BE2C (cell line): ENCODE results near the gene OXSR1.

Experiments
- DNase-seq: peaks from one replicate; pipeline ENCODE4 v3.0.0-alpha.2; 2020
- H3K27me3 ChIP-seq: fragments of 250-450 bp; sonication (Bioruptor Pico); 2 replicates; pipeline ENCODE4 v1.5.1; 2020; ENCODE audit warnings: mild to moderate bottlenecking
- H3K36me3 ChIP-seq: fragments of 250-450 bp; sonication (Bioruptor Pico); 2 replicates; pipeline ENCODE4 v1.5.1; 2020; ENCODE audit warnings: mild to moderate bottlenecking
- H3K4me1 ChIP-seq: fragments of 250-450 bp; sonication (Bioruptor Pico); 2 replicates; pipeline ENCODE4 v1.5.1; 2020
- H3K4me3 ChIP-seq: 2 replicates; pipeline ENCODE4 v1.5.1; 2011; ENCODE audit warnings: low read depth, low read length
- H3K9me3 ChIP-seq: fragments of 250-450 bp; sonication (Bioruptor Pico); 2 replicates; pipeline ENCODE4 v1.5.1; 2020
- CTCF ChIP-seq: IDR thresholded peaks from 2 replicates; pipeline ENCODE4 v1.5.1; 2012; ENCODE audit warnings: mild to moderate bottlenecking, low read depth, low read length

Gene OXSR1

GRCh38 chr3:38163117-38163840 lies 2.1 kb upstream of the OXSR1 start:
- H3K27me3 ChIP-seq, result no peaks in the 10 kb centered on the region
- DNase-seq, result no peak
- H3K9me3 ChIP-seq, result no peaks in the 10 kb centered on the region
- no peaks in the 10 kb centered on the region for H3K36me3 ChIP-seq
- no peaks in the 10 kb centered on the region for H3K4me1 ChIP-seq
- no peak overlapping the region for H3K4me3 ChIP-seq
- no peak for TF ChIP-seq CTCF

DNA sequence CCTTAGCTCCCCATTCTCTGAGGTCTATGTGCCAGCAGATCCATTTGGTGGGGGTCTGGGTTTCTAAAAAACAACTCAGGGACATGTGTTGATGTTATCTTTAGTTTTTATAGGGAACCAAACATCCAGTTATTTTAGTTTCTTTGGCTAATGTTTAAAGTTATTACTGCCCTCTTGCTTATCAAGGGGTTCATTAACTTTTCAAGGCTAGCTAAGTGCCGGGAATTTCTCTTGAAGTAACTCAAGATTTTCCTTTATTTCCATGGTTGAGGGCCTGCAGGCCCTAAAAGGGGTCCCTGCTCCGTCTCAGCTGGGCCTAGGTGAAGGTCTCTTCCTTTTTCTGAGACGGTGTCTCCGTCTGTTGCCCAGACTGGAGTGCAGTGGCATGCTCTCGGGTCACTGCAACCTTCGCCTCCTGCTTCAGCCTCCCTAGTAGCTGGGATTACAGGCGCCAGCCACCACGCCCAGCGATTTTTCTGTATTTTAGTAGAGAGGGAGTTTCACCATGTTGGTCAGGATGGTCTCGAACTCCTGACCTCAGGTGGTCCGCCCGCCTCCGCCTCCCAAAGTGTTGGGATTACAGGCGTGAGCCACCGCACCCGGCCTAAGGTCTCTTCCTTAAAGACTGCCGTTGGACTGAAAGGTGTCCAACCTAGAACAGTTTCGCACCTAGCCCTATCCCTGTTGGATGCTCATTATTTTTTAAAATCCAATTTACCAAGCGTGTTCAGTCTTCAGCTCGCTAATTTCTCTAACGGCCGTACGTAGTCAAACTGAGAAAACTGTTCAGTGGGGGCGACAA lies 1.3 kb upstream of the OXSR1 start:
- Histone ChIP-seq H3K4me1 (no peaks in the 10 kb centered on the region), H3K4me3 (peak overlapping the region; percentile 69), H3K27me3 (no peaks in the 10 kb centered on the region), H3K36me3 (no peaks in the 10 kb centered on the region), H3K9me3 (no peaks in the 10 kb centered on the region)
- TF ChIP-seq CTCF, result no peak
- no peak for DNase-seq

DNA sequence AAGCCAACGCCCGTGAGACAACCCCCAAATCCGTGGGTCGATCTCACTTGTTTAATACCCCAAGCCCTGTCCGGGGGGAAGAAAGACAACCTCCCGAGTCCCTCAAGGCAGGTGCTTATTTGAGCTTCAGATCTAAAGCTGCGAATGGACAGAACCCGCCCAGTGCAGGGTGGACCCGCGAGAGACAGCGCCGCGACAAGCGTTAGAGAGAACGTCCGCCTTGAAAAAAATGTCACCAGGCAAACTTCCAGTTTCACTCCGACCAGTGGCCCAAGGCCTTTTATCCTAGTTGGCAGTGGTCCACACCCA lies 740 bp upstream of the OXSR1 start:
- H3K4me3 ChIP-seq, result peak overlapping the region; percentile 69

GRCh38 chr3:38165722-38166387 lies 518 bp downstream of the OXSR1 start:
- H3K4me3 ChIP-seq, result peak overlapping the region; percentile 69
- H3K27me3 ChIP-seq, result no peaks in the 10 kb centered on the region
- TF ChIP-seq CTCF, result no peak
- DNase-seq, result no peak
- H3K4me1 ChIP-seq, result no peaks in the 10 kb centered on the region
- no peaks in the 10 kb centered on the region for H3K36me3 ChIP-seq
- no peaks in the 10 kb centered on the region for H3K9me3 ChIP-seq

More for the DNA sequence above, 740 bp upstream of the OXSR1 start:
- no peak for DNase-seq
- no peaks in the 10 kb centered on the region for H3K27me3 ChIP-seq
- no peaks in the 10 kb centered on the region for H3K36me3 ChIP-seq
- no peak for TF ChIP-seq CTCF
- no peaks in the 10 kb centered on the region for H3K9me3 ChIP-seq
- H3K4me1 ChIP-seq, result no peaks in the 10 kb centered on the region

- Histone ChIP-seq H3K4me3 (no peak overlapping the region), H3K36me3 (no peaks in the 10 kb centered on the region), H3K4me1 (no peaks in the 10 kb centered on the region), H3K27me3 (no peaks in the 10 kb centered on the region), H3K9me3 (no peaks in the 10 kb centered on the region)
- no peak for TF ChIP-seq CTCF
- no peak for DNase-seq
These were observed 2.3 kb downstream of the OXSR1 start for GRCh38 chr3:38167591-38167990.
